ENCODE results near the gene SLC52A1.

The SLC52A1 gene

DNA sequence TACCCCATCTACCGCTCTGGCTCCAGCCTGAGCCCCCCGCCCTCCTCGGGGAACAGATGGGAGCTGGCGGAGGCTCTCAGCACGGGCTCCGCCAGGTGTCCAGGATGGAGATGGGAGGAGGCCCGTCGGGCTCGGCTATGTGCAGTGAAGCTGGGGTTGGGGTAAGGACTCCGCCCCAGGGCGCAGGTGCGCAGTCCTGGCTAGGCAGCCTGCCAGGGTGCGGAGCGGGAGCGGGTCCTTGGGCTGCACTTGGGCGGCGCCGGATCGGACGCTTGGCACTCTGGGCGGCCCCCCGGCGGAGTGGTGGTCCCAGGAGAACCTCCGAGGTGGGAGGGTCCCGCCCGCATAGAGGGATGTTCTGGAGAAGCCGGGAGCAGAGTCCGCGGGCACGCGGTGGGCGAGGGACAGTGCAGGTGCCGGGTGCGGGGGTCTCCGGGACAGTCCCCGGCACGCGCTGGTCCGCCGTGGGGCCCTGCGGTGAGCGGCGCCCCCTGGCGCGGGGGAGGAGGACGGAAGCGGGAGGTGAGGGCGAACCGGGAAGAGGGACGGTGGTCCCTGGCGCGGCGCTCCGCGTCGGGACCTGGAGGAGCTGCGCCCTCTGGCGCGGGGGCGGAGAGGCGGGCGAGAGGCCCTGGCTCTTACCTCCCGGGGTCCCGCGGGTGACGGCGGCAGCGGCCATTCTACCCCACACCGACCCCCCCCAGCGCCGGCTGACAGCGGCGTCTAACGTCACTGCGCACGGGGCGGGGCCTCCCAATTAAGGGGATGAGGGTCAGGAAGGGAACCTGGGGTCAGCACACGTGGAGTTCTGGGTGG lies 48.1 kb downstream of the SLC52A1 start, which contains the start of gene CAMTA2:
TSS of gene CAMTA2 (minus strand) at position 725 of the 816 bp plus-strand sequence. CDS start 1,453 bp downstream, outside the sequence.
- peak; percentile 95 for DNase-seq

- DNase-seq, result no peak
Observed at GRCh38 chr17:4986403-4986802, 48.8 kb downstream of the SLC52A1 start.

Data from islet precursor cell (in vitro differentiated cells).